K562 (cell line): ENCODE data around the gene RNF112. TPM values are rescaled to one million over a fixed set of nuclear protein-coding genes. Genes with fewer than 3 reads are reported as not detected.
A peak's percentile ranks its signal among the peaks of the same experiment; 100 is the strongest.

Experiments
- ATAC-seq: fragments of 200-7000 bp; cut with Tn5 transposase; 3 replicates; pipeline ENCODE4 v1.9.1; 2020; ENCODE audit warnings: moderate library complexity
- BruUV-seq: library from RNA; stranded (reverse); fragments of 400-500 nt; replicated peaks from 2 replicates; lab custom pipeline; 2021; lab: Mats Ljungman, UMichigan
- CTCF ChIA-PET: fragments of 300-600 bp; formaldehyde crosslinking; extraction: SDS; loops from one replicate; lab custom pipeline; 2021; ENCODE audit warnings: low intra/inter-chr PET ratio; lab: Yijun Ruan, JAX
- POLR2A ChIA-PET: fragments of 300-600, 350-650 bp; sonication (Branson Sonifier 250); formaldehyde crosslinking; extraction: SDS; loops from one replicate; lab custom pipeline; 2021; ENCODE audit warnings: antibody characterized with exemption, inconsistent platforms; lab: Yijun Ruan, JAX
- DNase-seq, 4 experiments: peaks; one replicate each; pipeline versions ENCODE4 v3.0.0 to v3.0.0-alpha.2; 2011 to 2018; ENCODE audit warnings: low spot score in 3 of 4, mixed read lengths in 3 of 4; ENCODE audit errors: extremely low read depth in 1 of 4
- FAIRE-seq: peaks from 2 replicates; lab custom pipeline; 2011; peaks lifted over from hg19 to GRCh38; lab: Jason Lieb, UNC
- H2AFZ ChIP-seq: 2 replicates; pipeline ENCODE4 v1.6.0; 2011; ENCODE audit warnings: low read depth, low read length, control low read depth, inconsistent platforms
- H3K27ac ChIP-seq: fragments of 200-600 bp; 3 replicates; pipeline ENCODE4 v1.8.0; 2011; ENCODE audit warnings: low read depth, mild to moderate bottlenecking, control low read depth, inconsistent platforms, low read length, moderate library complexity, mixed read lengths; ENCODE audit errors: extremely low read depth
- H3K27me3 ChIP-seq, 2 experiments: fragments of 300-600 bp in 1 of 2; 2 replicates in 1 of 2; 3 replicates in 1 of 2; pipeline versions ENCODE4 v1.6.0 to v1.8.0; 2011; ENCODE audit warnings: inconsistent platforms in 2 of 2, low read length in 2 of 2, mild to moderate bottlenecking in 1 of 2, mixed read lengths in 1 of 2, moderate library complexity in 1 of 2; ENCODE audit not compliant: control insufficient read depth in 2 of 2, insufficient read depth in 2 of 2
- H3K36me3 ChIP-seq: fragments of 300-600 bp; 3 replicates; pipeline ENCODE4 v1.8.0; 2011; ENCODE audit warnings: mild to moderate bottlenecking, low read length, inconsistent platforms; ENCODE audit not compliant: control insufficient read depth, insufficient read depth
- H3K4me1 ChIP-seq, 2 experiments: fragments of 200-600 bp in 1 of 2; replicated peaks in 1 of 2; 2 replicates in 1 of 2; 3 replicates in 1 of 2; pipeline versions ENCODE4 v1.5.1 to v1.8.0; 2011; ENCODE audit warnings: inconsistent platforms in 2 of 2, low read length in 2 of 2, mild to moderate bottlenecking in 1 of 2, mixed read lengths in 1 of 2, moderate library complexity in 1 of 2; ENCODE audit not compliant: control insufficient read depth in 2 of 2, insufficient read depth in 2 of 2
- H3K4me2 ChIP-seq: 2 replicates; pipeline ENCODE4 v1.6.1; 2011; ENCODE audit warnings: low read length, control low read depth, inconsistent platforms, mixed read lengths; ENCODE audit not compliant: insufficient read depth
- H3K4me3 ChIP-seq: fragments of 200-600 bp; sonication (generic), shearing (Covaris generic); 2 replicates; pipeline ENCODE4 v1.5.1; 2016; ENCODE audit warnings: control low read depth, inconsistent platforms
- H3K79me2 ChIP-seq: fragments of 200-600 bp; 3 replicates; pipeline ENCODE4 v1.8.0; 2011; ENCODE audit warnings: low read length, inconsistent platforms; ENCODE audit not compliant: control insufficient read depth, insufficient read depth
- H3K9ac ChIP-seq, 2 experiments: 2 replicates each; pipeline versions ENCODE4 v1.6.0 to v1.6.1; 2011; ENCODE audit warnings: low read depth in 2 of 2, low read length in 2 of 2, control low read depth in 1 of 2, inconsistent platforms in 1 of 2, mild to moderate bottlenecking in 1 of 2, mixed read lengths in 1 of 2; ENCODE audit not compliant: insufficient read depth in 1 of 2
- H3K9me1 ChIP-seq: one replicate; pipeline ENCODE4 v1.6.0; 2011; ENCODE audit warnings: inconsistent platforms, mild to moderate bottlenecking, low read length, moderate library complexity; ENCODE audit not compliant: control insufficient read depth, insufficient read depth
- H3K9me3 ChIP-seq: replicated peaks from 2 replicates; pipeline ENCODE4 v1.5.1; 2011; ENCODE audit warnings: low read depth, low read length, inconsistent platforms; ENCODE audit not compliant: control insufficient read depth, insufficient read depth
- H4K20me1 ChIP-seq: replicated peaks from 2 replicates; pipeline ENCODE4 v1.6.1; 2011; ENCODE audit warnings: low read length, inconsistent platforms, mixed read lengths; ENCODE audit not compliant: control insufficient read depth, insufficient read depth
- EHMT2 ChIP-seq: fragments of 450-650 bp; IDR thresholded peaks from 2 replicates; pipeline ENCODE4 v1.6.1; 2018; ENCODE audit warnings: antibody characterized with exemption
- ELK3 ChIP-seq: fragments of 450-650 bp; formaldehyde crosslinking; IDR thresholded peaks from 2 replicates; pipeline ENCODE4 v1.4.0; 2020; ENCODE audit warnings: mild to moderate bottlenecking
- KDM5B ChIP-seq: fragments of 200-600 bp; sonication (generic); IDR thresholded peaks from 2 replicates; pipeline ENCODE4 v1.6.1; 2012; ENCODE audit warnings: low read depth, mild to moderate bottlenecking, moderate library complexity, low read length, control low read depth, inconsistent platforms; ENCODE audit not compliant: insufficient replicate concordance
- LARP7 ChIP-seq: fragments of 450-650 bp; IDR thresholded peaks from 2 replicates; pipeline ENCODE4 v1.6.1; 2016
- MAFG ChIP-seq: fragments of 450-650 bp; conservative IDR thresholded peaks from 2 replicates; pipeline ENCODE4 v1.6.1; 2016; ENCODE audit warnings: missing genetic modification characterization, missing compliant biosample characterization
- MNT ChIP-seq, 2 experiments: fragments of 450-650 bp; conservative IDR thresholded peaks; 2 replicates each; pipeline ENCODE4 v1.6.1; 2017; ENCODE audit warnings: mild to moderate bottlenecking in 2 of 2, moderate library complexity in 2 of 2
- NFYB ChIP-seq: IDR thresholded peaks from 2 replicates; pipeline ENCODE4 v1.6.1; 2011; ENCODE audit warnings: mild to moderate bottlenecking, moderate library complexity; ENCODE audit not compliant: insufficient read length; ENCODE audit errors: extremely low read depth
- PREB ChIP-seq: sonication (generic); formaldehyde crosslinking; IDR thresholded peaks from 2 replicates; pipeline ENCODE4 v1.8.1; 2023; ENCODE audit warnings: mild to moderate bottlenecking, missing genetic modification reagents
- SIN3A ChIP-seq, 2 experiments: fragments of 150-350 bp in 1 of 2; IDR thresholded peaks; 2 replicates each; pipeline ENCODE4 v1.6.1; 2011 to 2016; ENCODE audit warnings: borderline replicate concordance in 2 of 2, low read depth in 2 of 2, low read length in 2 of 2, mild to moderate bottlenecking in 2 of 2, moderate library complexity in 2 of 2; ENCODE audit not compliant: control insufficient read depth in 1 of 2
- SNIP1 ChIP-seq: fragments of 450-650 bp; IDR thresholded peaks from 2 replicates; pipeline ENCODE4 v1.7.1; 2017; ENCODE audit warnings: low read depth, mild to moderate bottlenecking
- TCF7 ChIP-seq: sonication (generic); IDR thresholded peaks from 2 replicates; pipeline ENCODE4 v1.6.1; 2016; ENCODE audit warnings: antibody characterized with exemption, borderline replicate concordance
- TGIF2 ChIP-seq: sonication (generic); formaldehyde crosslinking; IDR thresholded peaks from 2 replicates; pipeline ENCODE4 v1.8.1; 2022; ENCODE audit warnings: mild to moderate bottlenecking, missing genetic modification reagents, moderate library complexity
- ZFX ChIP-seq: sonication (generic); formaldehyde crosslinking; IDR thresholded peaks from 2 replicates; pipeline ENCODE4 v1.8.0; 2022; ENCODE audit warnings: mild to moderate bottlenecking, missing genetic modification reagents, moderate library complexity
- ZNF449 ChIP-seq: fragments of 250-450 bp; sonication (Bioruptor Pico); IDR thresholded peaks from 2 replicates; pipeline ENCODE4 v1.8.0; 2022; ENCODE audit warnings: moderate library complexity, mild to moderate bottlenecking, inconsistent platforms
- ZSCAN32 ChIP-seq: fragments of 450-650 bp; formaldehyde crosslinking; IDR thresholded peaks from 2 replicates; pipeline ENCODE4 v1.4.0; 2020; ENCODE audit warnings: mild to moderate bottlenecking, moderate library complexity
- WGBS: fragments of 100-300 bp; shearing (Covaris generic); methylation state at CpG from one replicate; pipeline ENCODE4 v1.1.6; 2016; ENCODE audit warnings: low coverage, mixed read lengths; ENCODE audit not compliant: insufficient coverage; ENCODE audit errors: missing lambda C conversion rate; 5-methylcytosine and 5-hydroxymethylcytosine counted together
- in situ Hi-C: fragments of 300-500 bp; cut with MboI; formaldehyde crosslinking; loops from 4 replicates; pipeline ENCODE4 v1.15.0; 2018; ENCODE audit warnings: inconsistent platforms, mixed read lengths
- intact Hi-C: fragments of 100-400 bp; cut with micrococcal nuclease; formaldehyde crosslinking; loops from 2 replicates; pipeline ENCODE4 v1.14.2; 2022
- polyA plus RNA-seq, 8 experiments: library from polyadenylated mRNA; depleted of rRNA in 4 of 8; stranded (reverse) in 5 of 8; unstranded in 3 of 8; fragments of >200 nt; fragmentation: Nextera tagmentation in 2 of 8; fragmentation: Illumina TruSeq in 1 of 8; extraction: Ambion mirVana in 2 of 8; extraction: Trizol in 1 of 8; gene quantifications; 2 replicates each; pipeline versions ENCODE4 v1.2.1 to v1.2.3, GENCODE V29; 2011 to 2014; ENCODE audit warnings: inconsistent platforms in 1 of 8, missing spikeins in 1 of 8
- total RNA-seq, 7 experiments: library from RNA; depleted of rRNA in 6 of 7; stranded (reverse); fragments of >200 nt in 6 of 7; fragmentation: Illumina TruSeq in 2 of 7; extraction: Trizol in 2 of 7; gene quantifications; 2 replicates each; pipeline versions ENCODE4 v1.2.1 to v1.2.3, GENCODE V29; 2011 to 2021; ENCODE audit warnings: low replicate concordance in 1 of 7

The RNF112 gene
- total and polyA plus RNA-seq, 9 of the 15 experiments (the other 6 are each of a cell fraction or from before 2014, with no cell fraction given), result 0.05 TPM; not detected in 8

- POLR2A ChIA-PET, result interaction anchor here (0.9 to 2.2 kb wide), 6 partner anchors 8 to 55 kb away, joined by 3 to 11 read pairs (median 7); partner anchors contain the start of genes B9D1 and MFAP4
- FAIRE-seq (no peak), ATAC-seq (peak; percentile 2; the same call in 2 of the 3 replicates), DNase-seq (peak in 2 of 4 experiments; percentile 27 to 32)
- H3K36me3 ChIP-seq, result peaks cover 21% of the 10 kb centered on the region; the same call in 1 of the 3 replicates
- no peaks in the 10 kb centered on the region for H4K20me1 ChIP-seq
- peak within 1 kb of the TSS; percentile 65 for H3K4me3 ChIP-seq
- peak within 1 kb of the TSS; percentile 87 for H3K4me2 ChIP-seq
- H3K9ac ChIP-seq, result peak within 1 kb of the TSS; percentile 83 to 94
- peak within 1 kb of the TSS; percentile 83 for H3K27ac ChIP-seq
- 12% methylated on average over 24 of the region's 69 CpGs for WGBS
- CTCF ChIA-PET, result no interaction called here
- BruUV-seq, result no TSS peak
- H3K79me2 ChIP-seq, result peaks cover 9% of the 10 kb centered on the region; the same call in 2 of the 3 replicates
- H3K9me3 ChIP-seq, result no peaks in the 10 kb centered on the region
- H3K9me1 ChIP-seq, result no peaks in the 10 kb centered on the region
- in situ Hi-C loops (no loop called here), intact Hi-C loops (no loop called here)
- H2AFZ ChIP-seq, result peak within 1 kb of the TSS; percentile 98
- peaks cover 0 to 11% of the 10 kb centered on the region in 2 experiments; a peak in 3 of 5 replicates for H3K4me1 ChIP-seq
- no peaks in the 10 kb centered on the region; a peak in 1 of 5 replicates for H3K27me3 ChIP-seq
- no peak for TF ChIP-seq MAFG
- no peak for TF ChIP-seq TCF7
- TF ChIP-seq ZNF449, result no peak
- no peak for TF ChIP-seq KDM5B
- TF ChIP-seq PREB (CRISPR knock-in tag), result no peak
- peak in 1 of 2 experiments; percentile 73; a peak in 2 of 4 replicates for TF ChIP-seq SIN3A (IDR thresholded peaks at IDR 0.05; ENCODE audit: borderline replicate concordance in 2 of 2, control insufficient read depth in 1 of 2, low read depth in 2 of 2, low read length in 2 of 2)
- TF ChIP-seq NFYB, result peak; percentile 1
- TF ChIP-seq ELK3, result no peak
- no peak for TF ChIP-seq SNIP1
- no peak for TF ChIP-seq ZSCAN32
- TF ChIP-seq LARP7, result no peak
- peak; percentile 44 for TF ChIP-seq ZFX (CRISPR knock-in tag)
- no peak; the same call in 1 of the 2 replicates for TF ChIP-seq TGIF2 (CRISPR knock-in tag)
- peak in 1 of 2 experiments; percentile 30; a peak in 1 of 4 replicates for TF ChIP-seq MNT (conservative IDR thresholded peaks at IDR 0.05)
- no peak for TF ChIP-seq EHMT2
Measured at GRCh38 chr17:19378416-19379360, 32.3 kb upstream of the RNF112 start, which contains the start of gene MAPK7. Gene MAPK7 (plus strand): TSS chr17:19378498. CDS start chr17:19378901, 403 bp downstream.
